Raji (cell line): ENCODE measurements around the gene OOSP1.

ENCODE experiments used
- POLR2A ChIP-seq: IDR thresholded peaks from 2 replicates; pipeline ENCODE4 v1.6.1; 2011; ENCODE audit warnings: low read depth, low read length, control low read depth; ENCODE audit not compliant: insufficient read depth

The OOSP1 gene

GRCh38 chr11:59997800-59998199 lies 59.6 kb downstream of the OOSP1 start:
- no peak for TF ChIP-seq POLR2A

- TF ChIP-seq POLR2A, result no peak
Observed at GRCh38 chr11:59999691-60000090, 61.5 kb downstream of the OOSP1 start.

- no peak for TF ChIP-seq POLR2A
Observed at GRCh38 chr11:60003729-60004128, 65.5 kb downstream of the OOSP1 start.

GRCh38 chr11:60005360-60005759 lies 67.1 kb downstream of the OOSP1 start:
- TF ChIP-seq POLR2A, result no peak
